T-helper 2 cell treated with Interferon-gamma antibody and Interleukin-4, amounts not matched to agents 5 μg/mL and 100 μg/mL, for 36 hours (primary cell): Measurements from ENCODE around the gene PANK1.

Source experiments
- DNase-seq: peaks from one replicate; pipeline ENCODE4 v3.0.0; 2021; ENCODE audit warnings: low spot score
- H3K27ac Mint-ChIP-seq: one replicate; pipeline ENCODE4 v1.8.0; 2021; ENCODE audit warnings: mild to moderate bottlenecking, mixed read lengths
- H3K27me3 Mint-ChIP-seq: one replicate; pipeline ENCODE4 v1.8.0; 2021; ENCODE audit warnings: low read depth, mixed read lengths
- H3K36me3 Mint-ChIP-seq: one replicate; pipeline ENCODE4 v1.8.0; 2021; ENCODE audit warnings: low read depth, mixed read lengths
- H3K4me1 Mint-ChIP-seq: one replicate; pipeline ENCODE4 v1.8.0; 2021; ENCODE audit warnings: low read depth, mixed read lengths
- H3K4me3 Mint-ChIP-seq: one replicate; pipeline ENCODE4 v1.8.0; 2022; ENCODE audit warnings: mild to moderate bottlenecking, moderate library complexity, mixed read lengths
- H3K9me3 Mint-ChIP-seq: one replicate; pipeline ENCODE4 v1.8.0; 2021; ENCODE audit warnings: mixed read lengths

Gene PANK1

DNA sequence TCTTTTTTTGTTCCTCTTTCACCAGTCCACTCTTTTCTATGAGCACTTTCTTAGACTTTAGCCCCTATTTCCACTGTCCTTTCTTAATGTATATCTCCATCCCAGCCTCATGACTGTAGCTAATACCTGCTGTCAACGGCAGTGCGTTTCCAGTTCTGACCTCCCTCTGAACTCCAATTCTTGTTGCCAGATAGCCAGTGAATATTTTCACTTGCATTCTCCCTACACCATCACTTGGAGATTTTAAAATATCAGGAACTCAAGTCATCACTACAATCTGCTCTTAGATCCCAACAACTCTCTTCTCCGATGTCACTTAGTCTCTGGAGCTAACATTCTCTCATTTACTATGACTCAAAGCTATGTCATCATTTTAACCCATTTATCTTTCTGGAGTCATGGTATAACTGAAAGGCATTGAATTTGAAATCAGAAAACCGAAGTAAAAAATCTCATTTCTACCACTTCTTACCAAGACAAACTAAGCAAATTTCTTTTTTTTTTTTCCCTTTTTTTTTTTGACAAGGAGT is 104.6 kb downstream of the PANK1 start:
- H3K4me3 Mint-ChIP-seq, result no peak overlapping the region

DNA sequence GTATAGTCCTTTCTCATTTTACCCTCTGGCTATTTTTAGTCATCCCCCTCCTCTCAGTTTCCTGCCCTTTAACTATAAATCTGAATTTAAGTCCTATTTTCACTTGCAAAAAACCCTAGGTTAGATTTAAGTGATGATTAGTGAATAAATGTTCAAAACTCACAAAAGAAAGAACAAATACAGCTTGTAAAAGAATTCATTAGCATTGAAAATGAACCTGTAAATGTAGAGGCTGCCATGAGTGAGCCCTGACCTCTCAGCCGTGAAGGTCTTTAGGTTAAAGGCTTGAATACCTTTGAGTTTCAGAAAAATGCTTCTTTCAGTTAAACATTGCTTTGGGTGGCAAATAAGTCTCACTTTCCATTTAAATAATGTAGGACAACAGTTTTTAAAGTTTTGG is 107.7 kb downstream of the PANK1 start:
- Mint-ChIP-seq H3K4me1 (peaks cover 2% of the 10 kb centered on the region), H3K9me3 (no peaks in the 10 kb centered on the region), H3K36me3 (no peaks in the 10 kb centered on the region), H3K27me3 (peaks cover 64% of the 10 kb centered on the region), H3K4me3 (no peak overlapping the region), H3K27ac (no peak overlapping the region)
- DNase-seq, result no peak

More for the DNA sequence above, 104.6 kb downstream of the PANK1 start:
- no peak for DNase-seq
- Mint-ChIP-seq H3K27ac (no peak overlapping the region), H3K27me3 (peaks cover 38% of the 10 kb centered on the region), H3K36me3 (no peaks in the 10 kb centered on the region), H3K9me3 (no peaks in the 10 kb centered on the region), H3K4me1 (no peaks in the 10 kb centered on the region)

DNA sequence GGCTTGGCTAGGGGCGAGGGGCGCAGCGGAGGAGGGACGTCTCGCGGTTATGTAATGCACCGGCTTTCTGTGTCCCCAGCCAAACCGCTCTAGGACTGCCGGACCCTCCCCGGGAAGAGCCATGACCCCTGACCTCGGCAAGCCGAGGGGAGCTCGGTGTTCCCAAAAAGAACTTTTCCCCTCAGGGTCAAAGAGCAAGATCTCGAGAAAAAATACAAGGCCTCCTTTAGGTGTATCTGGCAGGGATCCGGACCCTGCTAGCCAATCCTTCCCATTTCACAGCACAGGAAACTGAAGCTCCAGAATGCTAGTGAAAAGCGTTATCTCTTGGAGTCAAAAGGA is 109.1 kb downstream of the PANK1 start:
- DNase-seq, result no peak
- Mint-ChIP-seq H3K4me1 (peaks cover 2% of the 10 kb centered on the region), H3K36me3 (no peaks in the 10 kb centered on the region), H3K4me3 (no peak overlapping the region), H3K9me3 (no peaks in the 10 kb centered on the region), H3K27me3 (peaks cover 76% of the 10 kb centered on the region), H3K27ac (no peak overlapping the region)

DNA sequence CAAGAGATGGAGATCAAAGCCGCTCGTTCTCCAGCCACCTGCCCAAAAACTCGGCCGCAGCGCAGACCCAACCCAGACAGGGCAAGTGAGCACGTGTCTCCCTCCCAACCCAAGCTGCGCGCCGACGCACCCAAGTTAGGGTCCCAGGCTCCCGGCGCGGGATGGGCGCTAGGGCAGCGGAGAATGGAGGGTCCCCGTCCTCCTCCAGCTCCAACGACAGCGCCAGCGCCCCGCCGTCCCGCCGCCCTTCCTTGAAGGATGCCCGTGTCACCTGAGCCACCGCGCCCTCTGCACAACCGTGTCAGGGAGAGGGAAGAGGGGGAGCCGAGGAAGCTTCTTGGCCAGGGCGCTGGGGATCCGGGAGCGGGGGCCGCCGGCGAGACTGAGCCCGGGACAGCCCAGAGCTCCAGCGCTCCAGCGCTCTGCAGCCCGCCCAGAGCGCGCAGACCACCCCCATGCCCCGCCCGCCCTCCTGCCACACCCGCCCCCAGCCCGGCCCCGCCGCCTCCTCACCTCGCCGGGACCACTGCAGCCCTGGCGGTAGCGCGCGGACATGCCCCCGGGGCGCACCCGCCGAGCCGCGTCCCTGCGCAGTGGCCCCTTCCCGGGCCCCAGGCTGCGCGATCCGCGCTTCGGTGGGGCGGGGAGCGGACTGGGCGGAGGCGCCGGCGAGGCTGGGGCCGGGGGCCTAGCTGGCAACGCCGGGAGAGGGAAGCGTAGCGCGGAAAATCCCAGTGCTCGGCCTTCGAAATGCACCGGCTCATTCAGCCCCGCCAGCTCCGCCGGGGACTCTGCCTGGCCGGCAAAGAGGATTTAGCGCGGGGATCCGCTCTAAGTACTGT is 109.7 kb downstream of the PANK1 start, which contains the start of gene SLC16A12:
SLC16A12 (minus strand) TSS at position 424 of the 842 bp plus-strand sequence. CDS start 73,016 bp downstream, outside the sequence.
- Mint-ChIP-seq H3K27me3 (peaks cover 76% of the 10 kb centered on the region), H3K4me1 (peaks cover 2% of the 10 kb centered on the region), H3K9me3 (no peaks in the 10 kb centered on the region), H3K36me3 (no peaks in the 10 kb centered on the region), H3K27ac (no peak within 1 kb of the TSS), H3K4me3 (no peak within 1 kb of the TSS)
- no peak for DNase-seq

- no peaks in the 10 kb centered on the region for H3K9me3 Mint-ChIP-seq
- peaks cover 2% of the 10 kb centered on the region for H3K4me1 Mint-ChIP-seq
- no peak for DNase-seq
- H3K27me3 Mint-ChIP-seq, result peaks cover 75% of the 10 kb centered on the region
- no peaks in the 10 kb centered on the region for H3K36me3 Mint-ChIP-seq
- H3K4me3 Mint-ChIP-seq, result no peak overlapping the region
- no peak overlapping the region for H3K27ac Mint-ChIP-seq
Measured at GRCh38 chr10:89534826-89535166, 110.2 kb downstream of the PANK1 start.
